SK-N-SH (cell line): ENCODE data around the gene PSMA6. TPM values are rescaled to one million over a fixed set of nuclear protein-coding genes. Genes with fewer than 3 reads are reported as not detected.
"Not testable (repeated sequence)": the region's sequence is repeated elsewhere in the genome, so short reads cannot be mapped to it uniquely, and the experiment has no call there.

ENCODE experiments used
- CTCF ChIA-PET: fragments of 300-600, 350-600 bp; formaldehyde crosslinking; extraction: SDS; loops from one replicate; lab custom pipeline; 2021; lab: Yijun Ruan, JAX
- POLR2A ChIA-PET: fragments of 350-600 bp; sonication (Branson Sonifier 250); formaldehyde crosslinking; extraction: SDS; loops from one replicate; lab custom pipeline; 2020; ENCODE audit warnings: antibody characterized with exemption, inconsistent platforms; lab: Yijun Ruan, JAX
- DNase-seq: peaks from one replicate; pipeline ENCODE4 v3.0.0; 2012
- H2AFZ ChIP-seq: fragments of 200-600 bp; sonication (generic); 2 replicates; pipeline ENCODE4 v1.8.1; 2016; ENCODE audit warnings: antibody characterized with exemption, mild to moderate bottlenecking, low read depth
- H3F3A ChIP-seq: fragments of 200-600 bp; sonication (generic); replicated peaks from 2 replicates; pipeline ENCODE3; 2016; ENCODE audit warnings: antibody characterized with exemption, mild to moderate bottlenecking; ENCODE audit not compliant: insufficient read depth
- H3K27ac ChIP-seq, 2 experiments: fragments of 200-500 bp in 1 of 2; fragments of 200-600 bp in 1 of 2; sonication (Bioruptor generic) in 1 of 2; sonication (generic), shearing (Covaris generic) in 1 of 2; 2 replicates each; pipeline versions ENCODE4 v1.5.1 to v1.6.1; 2014 to 2016; ENCODE audit warnings: low read depth in 2 of 2, inconsistent platforms in 1 of 2, low read length in 1 of 2, mild to moderate bottlenecking in 1 of 2, mixed read lengths in 1 of 2
- H3K27me3 ChIP-seq: fragments of 200-600 bp; sonication (generic), shearing (Covaris generic); 2 replicates; pipeline ENCODE4 v1.6.1; 2016; ENCODE audit warnings: mixed run types; ENCODE audit not compliant: insufficient read depth
- H3K36me3 ChIP-seq, 2 experiments: fragments of 200-500 bp in 1 of 2; fragments of 200-600 bp in 1 of 2; sonication (Bioruptor generic) in 1 of 2; sonication (generic) in 1 of 2; replicated peaks in 1 of 2; 2 replicates each; pipeline versions ENCODE3 to v1.5.1; 2014 to 2016; ENCODE audit warnings: low read length in 1 of 2, mild to moderate bottlenecking in 1 of 2; ENCODE audit not compliant: insufficient read depth in 2 of 2, control insufficient read depth in 1 of 2
- H3K4me1 ChIP-seq, 2 experiments: fragments of 200-500 bp in 1 of 2; fragments of 200-600 bp in 1 of 2; sonication (Bioruptor generic) in 1 of 2; sonication (generic), shearing (Covaris generic) in 1 of 2; 2 replicates each; pipeline versions ENCODE4 v1.5.1 to v1.6.1; 2014 to 2016; ENCODE audit warnings: low read depth in 1 of 2, low read length in 1 of 2, mixed run types in 1 of 2; ENCODE audit not compliant: insufficient read depth in 2 of 2, control insufficient read depth in 1 of 2
- H3K4me2 ChIP-seq: fragments of 200-600 bp; sonication (generic), shearing (Covaris generic); 2 replicates; pipeline ENCODE4 v1.6.1; 2017; ENCODE audit warnings: mixed run types
- H3K4me3 ChIP-seq, 2 experiments: fragments of 200-500 bp in 1 of 2; fragments of 200-600 bp in 1 of 2; sonication (Bioruptor generic) in 1 of 2; sonication (generic), shearing (Covaris generic) in 1 of 2; 2 replicates each; pipeline versions ENCODE4 v1.5.1 to v1.8.1; 2014 to 2016; ENCODE audit warnings: low read depth in 2 of 2, inconsistent platforms in 1 of 2, low read length in 1 of 2, mild to moderate bottlenecking in 1 of 2, mixed read lengths in 1 of 2, moderate library complexity in 1 of 2
- H3K79me2 ChIP-seq: fragments of 200-600 bp; sonication (generic); 2 replicates; pipeline ENCODE4 v1.8.1; 2017; ENCODE audit warnings: mild to moderate bottlenecking; ENCODE audit not compliant: insufficient read depth
- H3K9ac ChIP-seq: fragments of 200-600 bp; sonication (generic); 2 replicates; pipeline ENCODE4 v1.6.1; 2017; ENCODE audit warnings: mixed run types
- H3K9me2 ChIP-seq: fragments of 200-600 bp; sonication (generic); 2 replicates; pipeline ENCODE4 v1.6.1; 2017; ENCODE audit warnings: mixed run types
- H3K9me3 ChIP-seq: fragments of 200-600 bp; sonication (generic); 2 replicates; pipeline ENCODE4 v1.6.1; 2017; ENCODE audit warnings: mixed run types, mild to moderate bottlenecking, moderate library complexity
- H4K20me1 ChIP-seq: fragments of 200-600 bp; sonication (generic); 2 replicates; pipeline ENCODE4 v1.6.1; 2017; ENCODE audit warnings: mild to moderate bottlenecking, mixed run types; ENCODE audit not compliant: insufficient read depth
- EP300 ChIP-seq, 2 experiments: IDR thresholded peaks; 2 replicates each; pipeline versions ENCODE4 v1.4.0 to v1.6.1; 2012; ENCODE audit warnings: borderline replicate concordance in 1 of 2, low read depth in 1 of 2, low read length in 1 of 2
- MAX ChIP-seq: IDR thresholded peaks from 2 replicates; pipeline ENCODE4 v1.4.0; 2012; ENCODE audit warnings: low read depth
- NFIC ChIP-seq: IDR thresholded peaks from 2 replicates; pipeline ENCODE4 v1.4.0; 2012; ENCODE audit warnings: borderline replicate concordance
- RAD21 ChIP-seq: IDR thresholded peaks from 2 replicates; pipeline ENCODE4 v1.6.1; 2012; ENCODE audit warnings: mild to moderate bottlenecking, low read length
- RCOR1 ChIP-seq: fragments of 150-350 bp; IDR thresholded peaks from 2 replicates; pipeline ENCODE4 v1.6.1; 2017; ENCODE audit warnings: antibody characterized with exemption, low read length
- TAF1 ChIP-seq: IDR thresholded peaks from 2 replicates; pipeline ENCODE4 v1.6.1; 2012; ENCODE audit warnings: low read depth, mild to moderate bottlenecking, low read length, moderate library complexity, borderline replicate concordance
- TCF12 ChIP-seq: IDR thresholded peaks from 2 replicates; pipeline ENCODE4 v1.4.0; 2012
- ZBTB33 ChIP-seq: IDR thresholded peaks from 2 replicates; pipeline ENCODE4 v1.4.0; 2012; ENCODE audit warnings: low read depth, borderline replicate concordance
- WGBS: methylation state at CpG from one replicate; pipeline ENCODE4 v1.1.6; 2017; ENCODE audit warnings: low lambda C conversion rate; 5-methylcytosine and 5-hydroxymethylcytosine counted together
- polyA plus RNA-seq, 3 experiments: library from polyadenylated mRNA; depleted of rRNA; stranded (reverse); fragments of >200 nt; gene quantifications; 2 replicates each; pipeline ENCODE4 v1.2.3, GENCODE V29; 2012
- TF ChIP-seq, protein P1 (sequence below): fragments of 200-600 bp; sonication (generic); IDR thresholded peaks from 2 replicates; pipeline ENCODE4 v1.6.1; 2017; ENCODE audit warnings: antibody characterized with exemption, mild to moderate bottlenecking, moderate library complexity

Gene PSMA6
- polyA plus RNA-seq, 1 of the 3 experiments (the other 2 are of a cell fraction): 174 TPM

DNA sequence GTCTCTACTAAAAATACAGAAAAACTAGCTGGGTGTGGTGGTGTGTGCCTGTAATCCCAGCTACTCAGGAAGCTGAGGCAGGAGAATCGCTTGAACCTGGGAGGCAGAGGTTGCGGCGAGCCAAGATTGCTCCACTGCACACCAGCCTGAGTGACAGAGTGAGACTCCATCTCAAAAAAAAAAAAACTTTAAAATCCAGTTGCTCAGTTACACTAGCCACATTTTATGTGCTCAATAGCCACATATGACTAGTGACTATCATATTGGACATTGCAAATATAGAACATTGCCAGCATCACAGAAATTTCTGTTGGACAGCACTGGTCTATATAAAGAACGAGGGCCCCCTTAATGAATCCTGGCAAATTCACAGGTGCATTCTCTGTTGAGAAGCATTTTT lies 9.2 kb downstream of the PSMA6 start:
- not testable (repeated sequence) for H3K9me2 ChIP-seq

GRCh38 chr14:35301735-35302528 lies 9.8 kb downstream of the PSMA6 start:
- DNase-seq: no peak
- peaks cover 0 to 15% of the 10 kb centered on the region in 2 experiments for H3K36me3 ChIP-seq
- POLR2A ChIA-PET: no interaction called here
- H3K79me2 ChIP-seq: peaks cover 100% of the 10 kb centered on the region
- peaks cover 93% of the 10 kb centered on the region for H4K20me1 ChIP-seq
- TF ChIP-seq TAF1 (no peak), RCOR1 (no peak), MAX (no peak), NFIC (no peak), EP300 (IDR thresholded peaks at IDR 0.05; ENCODE audit: borderline replicate concordance in 1 of 2, low read depth in 1 of 2, low read length in 1 of 2) (no peak)
- TF ChIP-seq, all 33 proteins: peak for 0
- CTCF ChIA-PET: interaction anchor here (0.6 to 1.7 kb wide), 2 partner anchors 8 to 416 kb away, joined by 3 to 7 read pairs; no protein-coding TSS in a partner anchor
- no peaks in the 10 kb centered on the region for H3K9me2 ChIP-seq
- no peaks in the 10 kb centered on the region for H3K27me3 ChIP-seq
- H3F3A ChIP-seq: peaks cover 17% of the 10 kb centered on the region
- no peak overlapping the region for H3K4me2 ChIP-seq
- H3K9me3 ChIP-seq: 0 out of 2 replicates have a peak, but pooled peaks cover 4% of the 10 kb centered on the region
- 0 out of 4 replicates have a peak, but pooled peaks cover 0 to 6% of the 10 kb centered on the region in 2 experiments for H3K4me1 ChIP-seq
- no peak overlapping the region for H3K4me3 ChIP-seq
- H3K27ac ChIP-seq: no peak overlapping the region
- H2AFZ ChIP-seq: no peak overlapping the region
- 100% methylated on average over 1 of the region's 1 CpG for WGBS
- no peak overlapping the region for H3K9ac ChIP-seq

More for the DNA sequence above, 9.2 kb downstream of the PSMA6 start:
- H3K4me2 ChIP-seq, H3K27me3 ChIP-seq, H3K9ac ChIP-seq, H3K4me1 ChIP-seq, POLR2A ChIA-PET, DNase-seq, H2AFZ ChIP-seq, H3K9me3 ChIP-seq, H3K4me3 ChIP-seq, H3K27ac ChIP-seq: not testable (repeated sequence)
- H3K79me2 ChIP-seq: peaks cover 100% of the 10 kb centered on the region
- peaks cover 91% of the 10 kb centered on the region for H4K20me1 ChIP-seq
- WGBS: 92% methylated on average over 4 of the region's 4 CpGs
- CTCF ChIA-PET: interaction anchor here (0.6 to 1.7 kb wide), 4 partner anchors 9 to 416 kb away, joined by 3 to 7 read pairs (median 3); no protein-coding TSS in a partner anchor
- peaks cover 17% of the 10 kb centered on the region for H3F3A ChIP-seq
- H3K36me3 ChIP-seq: peaks cover 0 to 15% of the 10 kb centered on the region in 2 experiments

DNA sequence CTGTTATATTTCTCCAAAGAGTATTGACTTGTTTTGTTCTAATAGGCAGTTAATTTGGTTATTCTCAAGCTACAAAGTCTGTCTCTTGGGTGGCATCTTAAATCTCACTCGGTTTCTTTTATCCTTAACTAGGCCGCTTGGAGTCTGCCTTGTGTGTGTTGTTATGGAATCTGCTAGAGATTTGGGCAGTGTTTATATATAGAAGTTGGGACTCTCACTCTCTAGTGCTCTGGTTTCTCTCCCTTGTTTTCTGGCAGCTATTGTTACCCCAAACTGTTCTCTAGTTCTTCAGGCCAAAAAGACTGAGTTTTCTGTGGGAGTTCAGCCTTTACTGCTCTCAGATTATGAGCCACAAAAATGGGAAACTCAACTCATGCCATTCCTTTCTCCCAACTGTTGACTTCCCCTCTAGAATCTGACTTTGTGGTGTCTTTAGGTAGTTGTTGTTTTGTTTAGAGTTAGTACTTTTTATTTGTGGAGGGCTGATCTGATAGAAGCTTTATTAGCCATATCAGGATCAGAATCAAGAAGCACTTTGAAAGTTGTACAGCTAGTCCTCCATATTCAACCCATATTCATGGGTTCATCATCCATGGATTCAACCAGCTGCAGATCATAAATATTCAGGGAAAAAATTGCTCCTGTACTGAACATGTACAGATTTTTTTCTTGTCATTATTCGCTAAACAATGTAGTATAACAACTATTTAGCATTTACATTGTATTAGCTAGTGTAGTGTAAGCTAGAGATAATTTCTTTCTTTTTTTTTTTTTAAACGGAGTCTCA lies 11.2 kb downstream of the PSMA6 start:
- peaks cover 0 to 20% of the 10 kb centered on the region in 2 experiments for H3K36me3 ChIP-seq
- ChIA-PET CTCF (interaction anchor here (1.1 kb wide), 1 partner anchor 15 kb away, joined by 3 read pairs; no protein-coding TSS in a partner anchor), POLR2A (interaction anchor here (0.9 kb wide), 1 partner anchor 19 kb away, joined by 3 read pairs; no protein-coding TSS in a partner anchor)
- 0 out of 4 replicates have a peak overlapping the region, but pooled peaks of 1 of the 2 experiments have one; percentile 2 for H3K4me3 ChIP-seq
- no peaks in the 10 kb centered on the region for H3K9me2 ChIP-seq
- H3K27me3 ChIP-seq: no peaks in the 10 kb centered on the region
- no peak overlapping the region for H2AFZ ChIP-seq
- DNase-seq: no peak
- H4K20me1 ChIP-seq: peaks cover 94% of the 10 kb centered on the region
- H3F3A ChIP-seq: peaks cover 17% of the 10 kb centered on the region
- peaks cover 100% of the 10 kb centered on the region for H3K79me2 ChIP-seq
- H3K4me2 ChIP-seq: no peak overlapping the region
- 100% methylated on average over 4 of the region's 4 CpGs for WGBS
- 0 out of 2 replicates have a peak, but pooled peaks cover 4% of the 10 kb centered on the region for H3K9me3 ChIP-seq
- no peak overlapping the region for H3K9ac ChIP-seq
- TF ChIP-seq TCF12: no peak
- TF ChIP-seq, protein P1, sequence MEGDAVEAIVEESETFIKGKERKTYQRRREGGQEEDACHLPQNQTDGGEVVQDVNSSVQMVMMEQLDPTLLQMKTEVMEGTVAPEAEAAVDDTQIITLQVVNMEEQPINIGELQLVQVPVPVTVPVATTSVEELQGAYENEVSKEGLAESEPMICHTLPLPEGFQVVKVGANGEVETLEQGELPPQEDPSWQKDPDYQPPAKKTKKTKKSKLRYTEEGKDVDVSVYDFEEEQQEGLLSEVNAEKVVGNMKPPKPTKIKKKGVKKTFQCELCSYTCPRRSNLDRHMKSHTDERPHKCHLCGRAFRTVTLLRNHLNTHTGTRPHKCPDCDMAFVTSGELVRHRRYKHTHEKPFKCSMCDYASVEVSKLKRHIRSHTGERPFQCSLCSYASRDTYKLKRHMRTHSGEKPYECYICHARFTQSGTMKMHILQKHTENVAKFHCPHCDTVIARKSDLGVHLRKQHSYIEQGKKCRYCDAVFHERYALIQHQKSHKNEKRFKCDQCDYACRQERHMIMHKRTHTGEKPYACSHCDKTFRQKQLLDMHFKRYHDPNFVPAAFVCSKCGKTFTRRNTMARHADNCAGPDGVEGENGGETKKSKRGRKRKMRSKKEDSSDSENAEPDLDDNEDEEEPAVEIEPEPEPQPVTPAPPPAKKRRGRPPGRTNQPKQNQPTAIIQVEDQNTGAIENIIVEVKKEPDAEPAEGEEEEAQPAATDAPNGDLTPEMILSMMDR: no peak
- TF ChIP-seq ZBTB33: no peak
- TF ChIP-seq NFIC: no peak
- TF ChIP-seq RAD21: no peak
- H3K27ac ChIP-seq: no peak overlapping the region
- H3K4me1 ChIP-seq: 0 out of 4 replicates have a peak, but pooled peaks cover 0 to 6% of the 10 kb centered on the region in 2 experiments
